ENCODE measurements around the gene DEGS1.

The DEGS1 gene

DNA sequence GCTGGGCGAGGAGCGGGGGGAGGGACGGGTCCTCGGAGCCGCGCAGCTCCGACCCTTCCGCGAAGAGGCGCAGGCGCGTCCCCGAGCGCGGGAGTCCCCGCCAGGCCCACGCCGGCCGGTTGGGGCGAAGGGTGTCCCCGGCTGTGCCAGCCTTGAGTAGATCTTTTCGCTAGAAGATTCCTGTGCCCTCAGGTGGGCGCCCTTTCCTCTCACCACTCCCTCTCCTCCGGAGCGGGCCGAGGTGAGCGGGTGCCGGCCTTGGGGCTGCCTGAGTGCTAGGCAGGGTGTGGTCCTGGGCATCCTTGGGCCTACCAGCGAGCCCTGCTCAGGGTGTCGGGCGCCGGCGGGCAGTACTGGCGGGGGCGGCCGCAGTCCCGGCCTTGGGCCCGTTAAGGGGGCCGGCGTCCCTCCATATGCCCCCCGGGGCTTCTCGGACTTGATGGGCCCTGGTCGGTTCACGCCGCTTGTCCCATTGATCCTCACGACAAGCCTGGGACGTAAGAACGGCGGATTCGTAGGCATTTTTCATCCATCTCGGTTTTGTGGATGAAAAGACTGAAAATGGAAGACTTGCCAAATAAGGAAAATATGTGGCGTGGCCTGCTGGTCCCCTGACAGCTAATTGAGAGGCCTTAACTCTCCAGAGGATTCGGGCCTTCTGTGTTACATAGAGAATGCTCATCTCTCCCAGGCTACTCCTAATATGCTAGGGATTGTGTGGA lies 712 bp downstream of the DEGS1 start (continued):
- TF ChIP-seq, protein P1, sequence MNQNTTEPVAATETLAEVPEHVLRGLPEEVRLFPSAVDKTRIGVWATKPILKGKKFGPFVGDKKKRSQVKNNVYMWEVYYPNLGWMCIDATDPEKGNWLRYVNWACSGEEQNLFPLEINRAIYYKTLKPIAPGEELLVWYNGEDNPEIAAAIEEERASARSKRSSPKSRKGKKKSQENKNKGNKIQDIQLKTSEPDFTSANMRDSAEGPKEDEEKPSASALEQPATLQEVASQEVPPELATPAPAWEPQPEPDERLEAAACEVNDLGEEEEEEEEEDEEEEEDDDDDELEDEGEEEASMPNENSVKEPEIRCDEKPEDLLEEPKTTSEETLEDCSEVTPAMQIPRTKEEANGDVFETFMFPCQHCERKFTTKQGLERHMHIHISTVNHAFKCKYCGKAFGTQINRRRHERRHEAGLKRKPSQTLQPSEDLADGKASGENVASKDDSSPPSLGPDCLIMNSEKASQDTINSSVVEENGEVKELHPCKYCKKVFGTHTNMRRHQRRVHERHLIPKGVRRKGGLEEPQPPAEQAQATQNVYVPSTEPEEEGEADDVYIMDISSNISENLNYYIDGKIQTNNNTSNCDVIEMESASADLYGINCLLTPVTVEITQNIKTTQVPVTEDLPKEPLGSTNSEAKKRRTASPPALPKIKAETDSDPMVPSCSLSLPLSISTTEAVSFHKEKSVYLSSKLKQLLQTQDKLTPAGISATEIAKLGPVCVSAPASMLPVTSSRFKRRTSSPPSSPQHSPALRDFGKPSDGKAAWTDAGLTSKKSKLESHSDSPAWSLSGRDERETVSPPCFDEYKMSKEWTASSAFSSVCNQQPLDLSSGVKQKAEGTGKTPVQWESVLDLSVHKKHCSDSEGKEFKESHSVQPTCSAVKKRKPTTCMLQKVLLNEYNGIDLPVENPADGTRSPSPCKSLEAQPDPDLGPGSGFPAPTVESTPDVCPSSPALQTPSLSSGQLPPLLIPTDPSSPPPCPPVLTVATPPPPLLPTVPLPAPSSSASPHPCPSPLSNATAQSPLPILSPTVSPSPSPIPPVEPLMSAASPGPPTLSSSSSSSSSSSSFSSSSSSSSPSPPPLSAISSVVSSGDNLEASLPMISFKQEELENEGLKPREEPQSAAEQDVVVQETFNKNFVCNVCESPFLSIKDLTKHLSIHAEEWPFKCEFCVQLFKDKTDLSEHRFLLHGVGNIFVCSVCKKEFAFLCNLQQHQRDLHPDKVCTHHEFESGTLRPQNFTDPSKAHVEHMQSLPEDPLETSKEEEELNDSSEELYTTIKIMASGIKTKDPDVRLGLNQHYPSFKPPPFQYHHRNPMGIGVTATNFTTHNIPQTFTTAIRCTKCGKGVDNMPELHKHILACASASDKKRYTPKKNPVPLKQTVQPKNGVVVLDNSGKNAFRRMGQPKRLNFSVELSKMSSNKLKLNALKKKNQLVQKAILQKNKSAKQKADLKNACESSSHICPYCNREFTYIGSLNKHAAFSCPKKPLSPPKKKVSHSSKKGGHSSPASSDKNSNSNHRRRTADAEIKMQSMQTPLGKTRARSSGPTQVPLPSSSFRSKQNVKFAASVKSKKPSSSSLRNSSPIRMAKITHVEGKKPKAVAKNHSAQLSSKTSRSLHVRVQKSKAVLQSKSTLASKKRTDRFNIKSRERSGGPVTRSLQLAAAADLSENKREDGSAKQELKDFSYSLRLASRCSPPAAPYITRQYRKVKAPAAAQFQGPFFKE (tag by site-specific recombination; IDR thresholded peaks at IDR 0.05; ENCODE audit: borderline replicate concordance) = peak; percentile 75; the same call in 1 of the 2 replicates
- TF ChIP-seq HOXC10 (CRISPR knock-in tag; IDR thresholded peaks at IDR 0.05) = peak; percentile 16; the same call in 1 of the 2 replicates
- TF ChIP-seq, protein P2, sequence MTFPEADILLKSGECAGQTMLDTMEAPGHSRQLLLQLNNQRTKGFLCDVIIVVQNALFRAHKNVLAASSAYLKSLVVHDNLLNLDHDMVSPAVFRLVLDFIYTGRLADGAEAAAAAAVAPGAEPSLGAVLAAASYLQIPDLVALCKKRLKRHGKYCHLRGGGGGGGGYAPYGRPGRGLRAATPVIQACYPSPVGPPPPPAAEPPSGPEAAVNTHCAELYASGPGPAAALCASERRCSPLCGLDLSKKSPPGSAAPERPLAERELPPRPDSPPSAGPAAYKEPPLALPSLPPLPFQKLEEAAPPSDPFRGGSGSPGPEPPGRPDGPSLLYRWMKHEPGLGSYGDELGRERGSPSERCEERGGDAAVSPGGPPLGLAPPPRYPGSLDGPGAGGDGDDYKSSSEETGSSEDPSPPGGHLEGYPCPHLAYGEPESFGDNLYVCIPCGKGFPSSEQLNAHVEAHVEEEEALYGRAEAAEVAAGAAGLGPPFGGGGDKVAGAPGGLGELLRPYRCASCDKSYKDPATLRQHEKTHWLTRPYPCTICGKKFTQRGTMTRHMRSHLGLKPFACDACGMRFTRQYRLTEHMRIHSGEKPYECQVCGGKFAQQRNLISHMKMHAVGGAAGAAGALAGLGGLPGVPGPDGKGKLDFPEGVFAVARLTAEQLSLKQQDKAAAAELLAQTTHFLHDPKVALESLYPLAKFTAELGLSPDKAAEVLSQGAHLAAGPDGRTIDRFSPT (tag by site-specific recombination; IDR thresholded peaks at IDR 0.05) = peak; percentile 99
- peak; percentile 51; the same call in 1 of the 2 replicates for TF ChIP-seq ZSCAN30 (tag by site-specific recombination; IDR thresholded peaks at IDR 0.05)
- TF ChIP-seq, protein P3, sequence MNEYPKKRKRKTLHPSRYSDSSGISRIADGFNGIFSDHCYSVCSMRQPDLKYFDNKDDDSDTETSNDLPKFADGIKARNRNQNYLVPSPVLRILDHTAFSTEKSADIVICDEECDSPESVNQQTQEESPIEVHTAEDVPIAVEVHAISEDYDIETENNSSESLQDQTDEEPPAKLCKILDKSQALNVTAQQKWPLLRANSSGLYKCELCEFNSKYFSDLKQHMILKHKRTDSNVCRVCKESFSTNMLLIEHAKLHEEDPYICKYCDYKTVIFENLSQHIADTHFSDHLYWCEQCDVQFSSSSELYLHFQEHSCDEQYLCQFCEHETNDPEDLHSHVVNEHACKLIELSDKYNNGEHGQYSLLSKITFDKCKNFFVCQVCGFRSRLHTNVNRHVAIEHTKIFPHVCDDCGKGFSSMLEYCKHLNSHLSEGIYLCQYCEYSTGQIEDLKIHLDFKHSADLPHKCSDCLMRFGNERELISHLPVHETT (tag by site-specific recombination; IDR thresholded peaks at IDR 0.05) = 0 out of 2 replicates have a peak, but pooled peaks have one; percentile 34
- TF ChIP-seq, protein P4, sequence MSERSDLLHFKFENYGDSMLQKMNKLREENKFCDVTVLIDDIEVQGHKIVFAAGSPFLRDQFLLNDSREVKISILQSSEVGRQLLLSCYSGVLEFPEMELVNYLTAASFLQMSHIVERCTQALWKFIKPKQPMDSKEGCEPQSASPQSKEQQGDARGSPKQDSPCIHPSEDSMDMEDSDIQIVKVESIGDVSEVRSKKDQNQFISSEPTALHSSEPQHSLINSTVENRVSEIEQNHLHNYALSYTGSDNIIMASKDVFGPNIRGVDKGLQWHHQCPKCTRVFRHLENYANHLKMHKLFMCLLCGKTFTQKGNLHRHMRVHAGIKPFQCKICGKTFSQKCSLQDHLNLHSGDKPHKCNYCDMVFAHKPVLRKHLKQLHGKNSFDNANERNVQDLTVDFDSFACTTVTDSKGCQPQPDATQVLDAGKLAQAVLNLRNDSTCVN (tag by site-specific recombination; optimal IDR thresholded peaks at IDR 0.05) = peak; percentile 97
- 0 out of 2 replicates have a peak, but pooled peaks have one; percentile 14 for TF ChIP-seq SP3 (tag by site-specific recombination; IDR thresholded peaks at IDR 0.05)
- peak; percentile 93 for TF ChIP-seq GLIS2 (tag by site-specific recombination; IDR thresholded peaks at IDR 0.05)
- TF ChIP-seq ZNF76 (tag by site-specific recombination; IDR thresholded peaks at IDR 0.05; ENCODE audit: borderline replicate concordance, low read depth) = peak; percentile 68; the same call in 1 of the 2 replicates
- TF ChIP-seq SP2 (tag by site-specific recombination; IDR thresholded peaks at IDR 0.05) = peak; percentile 47
- TF ChIP-seq ZNF2 (tag by site-specific recombination; IDR thresholded peaks at IDR 0.05) = peak; percentile 11; the same call in 1 of the 2 replicates
- 0 out of 2 replicates have a peak, but pooled peaks have one; percentile 9 for TF ChIP-seq ZNF146 (tag by site-specific recombination; IDR thresholded peaks at IDR 0.05)
- TF ChIP-seq ZNF792 (tag by site-specific recombination; IDR thresholded peaks at IDR 0.05) = 0 out of 2 replicates have a peak, but pooled peaks have one; percentile 46
- TF ChIP-seq OVOL3 (tag by site-specific recombination; IDR thresholded peaks at IDR 0.05) = 0 out of 2 replicates have a peak, but pooled peaks have one; percentile 22
- no peak for TF ChIP-seq SETDB1 (IDR thresholded peaks at IDR 0.05; ENCODE audit: insufficient read length, low read length)
- TF ChIP-seq ZNF24 (tag by site-specific recombination; IDR thresholded peaks at IDR 0.05) = 0 out of 2 replicates have a peak, but pooled peaks have one; percentile 11
- TF ChIP-seq ZNF133 (tag by site-specific recombination; IDR thresholded peaks at IDR 0.05) = no peak
- no peak for TF ChIP-seq BCL11B (tag by site-specific recombination; IDR thresholded peaks at IDR 0.05; ENCODE audit: low read depth)
- TF ChIP-seq ZFP41 (tag by site-specific recombination; IDR thresholded peaks at IDR 0.05; ENCODE audit: borderline replicate concordance) = no peak
- TF ChIP-seq, protein P5, sequence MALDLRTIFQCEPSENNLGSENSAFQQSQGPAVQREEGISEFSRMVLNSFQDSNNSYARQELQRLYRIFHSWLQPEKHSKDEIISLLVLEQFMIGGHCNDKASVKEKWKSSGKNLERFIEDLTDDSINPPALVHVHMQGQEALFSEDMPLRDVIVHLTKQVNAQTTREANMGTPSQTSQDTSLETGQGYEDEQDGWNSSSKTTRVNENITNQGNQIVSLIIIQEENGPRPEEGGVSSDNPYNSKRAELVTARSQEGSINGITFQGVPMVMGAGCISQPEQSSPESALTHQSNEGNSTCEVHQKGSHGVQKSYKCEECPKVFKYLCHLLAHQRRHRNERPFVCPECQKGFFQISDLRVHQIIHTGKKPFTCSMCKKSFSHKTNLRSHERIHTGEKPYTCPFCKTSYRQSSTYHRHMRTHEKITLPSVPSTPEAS (tag by site-specific recombination; IDR thresholded peaks at IDR 0.05) = no peak
- TF ChIP-seq, protein P6, sequence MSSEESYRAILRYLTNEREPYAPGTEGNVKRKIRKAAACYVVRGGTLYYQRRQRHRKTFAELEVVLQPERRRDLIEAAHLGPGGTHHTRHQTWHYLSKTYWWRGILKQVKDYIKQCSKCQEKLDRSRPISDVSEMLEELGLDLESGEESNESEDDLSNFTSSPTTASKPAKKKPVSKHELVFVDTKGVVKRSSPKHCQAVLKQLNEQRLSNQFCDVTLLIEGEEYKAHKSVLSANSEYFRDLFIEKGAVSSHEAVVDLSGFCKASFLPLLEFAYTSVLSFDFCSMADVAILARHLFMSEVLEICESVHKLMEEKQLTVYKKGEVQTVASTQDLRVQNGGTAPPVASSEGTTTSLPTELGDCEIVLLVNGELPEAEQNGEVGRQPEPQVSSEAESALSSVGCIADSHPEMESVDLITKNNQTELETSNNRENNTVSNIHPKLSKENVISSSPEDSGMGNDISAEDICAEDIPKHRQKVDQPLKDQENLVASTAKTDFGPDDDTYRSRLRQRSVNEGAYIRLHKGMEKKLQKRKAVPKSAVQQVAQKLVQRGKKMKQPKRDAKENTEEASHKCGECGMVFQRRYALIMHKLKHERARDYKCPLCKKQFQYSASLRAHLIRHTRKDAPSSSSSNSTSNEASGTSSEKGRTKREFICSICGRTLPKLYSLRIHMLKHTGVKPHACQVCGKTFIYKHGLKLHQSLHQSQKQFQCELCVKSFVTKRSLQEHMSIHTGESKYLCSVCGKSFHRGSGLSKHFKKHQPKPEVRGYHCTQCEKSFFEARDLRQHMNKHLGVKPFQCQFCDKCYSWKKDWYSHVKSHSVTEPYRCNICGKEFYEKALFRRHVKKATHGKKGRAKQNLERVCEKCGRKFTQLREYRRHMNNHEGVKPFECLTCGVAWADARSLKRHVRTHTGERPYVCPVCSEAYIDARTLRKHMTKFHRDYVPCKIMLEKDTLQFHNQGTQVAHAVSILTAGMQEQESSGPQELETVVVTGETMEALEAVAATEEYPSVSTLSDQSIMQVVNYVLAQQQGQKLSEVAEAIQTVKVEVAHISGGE (tag by site-specific recombination; conservative IDR thresholded peaks at IDR 0.05; ENCODE audit: low read depth) = 0 out of 2 replicates have a peak, but pooled peaks have one; percentile 22
- no peak for TF ChIP-seq ZNF558 (tag by site-specific recombination; IDR thresholded peaks at IDR 0.05)
- no peak for TF ChIP-seq ZNF830 (tag by site-specific recombination; IDR thresholded peaks at IDR 0.05; ENCODE audit: low read depth)

Data from HEK293 (cell line).